GM21786 (cell line): ENCODE data around the gene UCP2.
A peak's percentile ranks its signal among the peaks of the same experiment; 100 is the strongest.
"Not testable (repeated sequence)": the region's sequence is repeated elsewhere in the genome, so short reads cannot be mapped to it uniquely, and the experiment has no call there.

Source experiments
- ATAC-seq: cut with Tn5 transposase; IDR thresholded peaks from one replicate; pipeline ENCODE4 v1.9.1; 2021; ENCODE audit not compliant: unreplicated experiment

Gene UCP2

DNA sequence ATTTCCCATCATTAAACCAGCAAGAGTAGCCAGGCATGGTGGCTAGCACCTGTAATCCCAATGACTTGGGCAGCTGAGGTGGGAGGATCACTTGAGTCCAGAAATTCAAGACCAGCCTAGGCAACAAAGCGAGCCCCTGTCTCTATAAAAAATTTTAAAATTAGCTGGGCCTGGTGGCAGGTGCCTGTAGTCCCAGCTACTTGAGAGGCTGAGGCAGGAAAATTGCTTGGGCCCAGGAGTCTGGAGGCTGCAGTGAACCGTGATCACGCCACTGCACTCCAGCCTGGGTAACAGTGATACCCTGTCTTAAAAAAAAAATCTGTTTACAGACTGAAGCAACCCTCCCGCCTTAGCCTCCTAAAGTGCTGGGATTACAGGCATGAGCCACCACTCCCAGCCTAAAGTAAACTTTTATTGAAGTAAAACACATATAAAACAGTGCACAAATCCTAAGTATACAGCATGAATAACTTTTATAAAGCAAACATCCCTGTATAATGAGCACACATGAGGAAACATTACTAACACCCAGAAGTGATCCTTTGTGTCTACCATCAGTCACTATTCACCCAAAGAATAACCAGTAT lies 13.6 kb upstream of the UCP2 start:
- ATAC-seq, result no peak

DNA sequence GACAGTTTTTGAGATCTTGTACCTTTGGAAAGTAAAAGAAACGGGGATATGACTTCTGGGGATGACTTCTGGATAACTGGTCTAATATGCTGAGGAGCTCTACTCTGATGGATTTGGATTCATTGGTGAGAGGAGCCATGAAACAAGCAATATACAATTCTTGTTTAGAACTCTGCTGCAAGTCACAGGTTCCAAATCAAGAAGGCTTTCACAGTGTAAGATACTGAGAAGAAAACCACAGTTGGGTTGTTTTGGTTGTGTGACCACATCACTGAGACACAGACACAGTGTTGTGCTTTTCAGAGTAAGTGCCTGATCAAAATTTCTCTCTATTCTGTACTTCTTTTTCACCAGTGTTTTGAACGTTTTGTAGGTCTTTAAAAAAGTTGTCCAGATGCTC lies 13.1 kb upstream of the UCP2 start:
- ATAC-seq, result peak; percentile 40

DNA sequence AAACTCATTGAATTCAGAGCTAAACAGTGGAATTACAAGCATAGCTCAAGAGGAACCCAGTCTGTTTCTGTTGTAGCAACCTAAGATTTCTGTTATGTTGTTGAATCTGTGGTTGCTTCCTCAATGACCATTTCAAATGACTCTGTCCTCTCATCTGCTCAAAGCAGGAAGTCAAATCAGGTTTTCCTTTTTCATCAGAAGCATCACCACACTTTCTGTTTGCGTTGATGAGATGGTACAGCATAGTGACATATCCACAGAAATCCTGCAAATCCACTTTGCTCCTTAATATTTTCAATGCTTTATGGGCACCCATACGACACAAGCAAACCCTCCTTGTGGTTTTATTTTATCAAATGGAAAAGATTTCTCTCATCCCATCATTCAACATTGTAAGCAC lies 12.6 kb upstream of the UCP2 start:
- ATAC-seq, result peak; percentile 54

DNA sequence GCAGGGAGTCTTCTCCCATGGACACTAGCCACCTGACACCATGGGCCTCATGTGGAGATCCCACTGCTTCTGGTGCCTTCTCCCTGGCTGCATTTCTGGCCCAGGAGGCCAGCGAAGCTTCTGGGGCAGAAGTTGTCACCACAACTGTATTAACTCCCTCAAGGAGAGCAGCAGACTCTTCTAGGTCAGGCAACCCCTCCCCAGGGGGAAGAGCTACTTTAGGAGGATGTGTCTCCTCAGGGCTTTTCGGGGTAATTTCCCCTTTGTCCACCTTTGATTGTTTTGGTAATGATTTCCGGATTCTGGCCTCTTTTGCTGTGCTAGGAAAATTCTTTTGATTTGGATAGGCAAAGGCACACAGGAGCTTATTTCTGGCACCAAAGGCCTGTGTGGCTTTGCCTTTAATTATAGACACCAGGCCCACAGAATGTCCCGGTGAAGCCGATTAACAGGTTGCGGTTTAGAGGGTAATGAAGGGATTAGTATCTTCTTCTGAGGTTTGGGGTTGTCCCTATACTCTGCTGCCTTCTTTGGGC lies 8.9 kb upstream of the UCP2 start:
- peak; percentile 63 for ATAC-seq

DNA sequence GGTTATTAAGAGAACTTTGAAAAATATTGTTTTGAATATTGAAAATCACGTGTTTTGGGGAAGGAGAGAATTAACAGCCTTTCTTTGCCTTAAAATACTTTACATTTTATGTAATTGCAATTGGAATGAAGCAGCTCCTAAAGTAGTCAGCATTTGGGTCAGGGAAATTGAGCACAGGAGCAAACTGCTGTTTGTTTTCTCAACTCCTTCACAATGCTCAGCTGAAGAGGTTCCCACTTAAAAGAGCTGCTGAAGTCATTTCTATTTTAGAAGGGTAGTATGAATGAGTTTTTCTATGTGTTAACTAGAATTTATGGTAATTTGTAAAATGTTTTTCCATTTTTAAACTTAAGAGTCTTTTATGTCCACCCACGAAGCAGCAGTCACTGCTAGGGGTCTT lies 8.1 kb upstream of the UCP2 start:
- ATAC-seq, result no peak

DNA sequence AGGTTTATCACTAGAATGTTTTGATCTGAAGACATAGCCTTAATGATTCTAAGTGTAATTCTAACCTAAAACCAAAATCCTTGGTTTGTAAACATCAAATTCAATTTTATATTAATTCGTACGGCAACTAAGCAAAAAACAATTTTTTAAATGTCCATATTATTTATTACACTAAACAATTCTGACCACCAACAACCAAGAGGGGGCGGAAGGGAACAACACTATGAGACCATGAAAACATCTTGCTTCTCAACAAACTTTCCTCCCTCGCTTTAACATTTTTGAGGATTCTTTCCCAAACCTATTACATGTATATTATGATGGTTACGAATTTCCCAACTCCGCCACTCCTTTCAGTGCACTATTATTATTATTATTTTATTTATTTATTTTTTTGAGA lies 6.5 kb upstream of the UCP2 start:
- ATAC-seq, result no peak

DNA sequence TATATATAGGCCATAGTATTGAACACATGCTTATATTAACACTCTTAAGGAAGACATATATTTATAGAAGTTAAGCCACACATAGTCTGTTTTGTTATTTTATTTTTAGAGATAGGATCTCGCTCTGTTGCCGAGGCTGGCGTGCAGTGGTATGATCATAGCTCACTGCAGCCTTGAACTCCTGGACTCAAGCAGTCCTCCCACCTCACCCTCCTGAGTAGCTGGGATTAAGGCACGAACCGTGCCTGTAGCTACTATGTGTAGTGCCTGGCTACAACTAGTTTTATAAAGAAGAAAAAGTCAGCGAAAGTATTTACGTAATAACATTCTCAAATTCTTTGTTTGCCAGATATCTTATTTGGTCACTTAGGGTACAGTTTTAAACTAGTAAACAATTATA lies 5.6 kb upstream of the UCP2 start:
- no peak for ATAC-seq

DNA sequence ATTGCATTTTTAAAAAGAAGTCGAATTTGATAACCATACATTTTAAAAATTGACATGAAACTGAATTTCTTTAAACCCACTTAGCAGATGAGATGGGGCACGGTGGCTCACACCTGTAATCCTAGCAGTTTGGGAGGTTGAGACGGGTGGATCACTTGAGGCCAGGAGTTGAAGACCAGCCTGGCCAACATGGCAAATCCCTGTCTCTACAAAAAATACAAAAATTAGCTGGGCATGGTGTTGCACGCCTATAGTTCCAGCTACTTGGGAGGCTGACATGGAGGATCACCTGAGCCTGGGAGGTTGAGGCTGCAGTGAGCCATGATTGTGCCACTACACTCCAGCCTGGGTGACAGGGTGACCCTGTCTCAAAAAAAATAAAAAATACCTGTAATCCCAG lies 3.0 kb upstream of the UCP2 start:
- not testable (repeated sequence) for ATAC-seq

DNA sequence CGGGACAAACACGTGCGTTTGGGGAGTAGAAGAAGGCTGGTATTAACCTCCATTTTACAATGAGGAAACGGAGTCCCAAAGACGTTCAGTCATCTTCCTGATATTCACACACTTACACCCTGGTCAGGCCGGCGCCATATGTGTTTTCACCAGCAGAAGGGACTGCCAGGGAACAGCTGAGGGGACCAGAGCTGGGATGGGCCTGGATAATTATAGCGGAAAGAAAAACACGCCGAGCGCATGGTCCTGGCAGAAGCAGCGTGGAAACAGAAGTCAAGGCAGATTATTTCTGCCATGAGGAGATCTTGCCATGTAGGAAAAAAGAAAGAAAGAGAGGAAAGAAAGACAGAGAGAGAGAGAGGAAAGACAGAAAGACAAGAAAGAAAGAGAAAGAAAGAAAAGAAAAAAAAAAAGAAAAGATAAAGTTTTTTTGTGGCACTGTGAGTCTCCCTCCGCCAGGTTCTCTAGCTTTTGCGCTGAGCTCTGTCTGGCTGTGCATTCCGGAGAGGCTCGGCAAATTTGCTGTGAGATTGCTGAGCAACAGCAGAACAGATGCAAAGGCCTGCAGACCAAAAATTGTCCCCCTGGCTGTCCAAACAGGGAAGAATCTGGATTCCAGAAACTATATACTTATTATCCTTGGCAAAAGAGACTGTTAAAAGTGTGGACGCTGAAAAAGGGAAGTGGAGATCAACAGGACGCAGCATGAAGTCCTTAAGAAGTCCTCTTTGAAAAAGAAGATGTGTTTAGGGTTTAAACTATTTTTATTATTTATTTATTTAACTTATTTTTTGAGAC lies 1.3 kb upstream of the UCP2 start:
- no peak for ATAC-seq

DNA sequence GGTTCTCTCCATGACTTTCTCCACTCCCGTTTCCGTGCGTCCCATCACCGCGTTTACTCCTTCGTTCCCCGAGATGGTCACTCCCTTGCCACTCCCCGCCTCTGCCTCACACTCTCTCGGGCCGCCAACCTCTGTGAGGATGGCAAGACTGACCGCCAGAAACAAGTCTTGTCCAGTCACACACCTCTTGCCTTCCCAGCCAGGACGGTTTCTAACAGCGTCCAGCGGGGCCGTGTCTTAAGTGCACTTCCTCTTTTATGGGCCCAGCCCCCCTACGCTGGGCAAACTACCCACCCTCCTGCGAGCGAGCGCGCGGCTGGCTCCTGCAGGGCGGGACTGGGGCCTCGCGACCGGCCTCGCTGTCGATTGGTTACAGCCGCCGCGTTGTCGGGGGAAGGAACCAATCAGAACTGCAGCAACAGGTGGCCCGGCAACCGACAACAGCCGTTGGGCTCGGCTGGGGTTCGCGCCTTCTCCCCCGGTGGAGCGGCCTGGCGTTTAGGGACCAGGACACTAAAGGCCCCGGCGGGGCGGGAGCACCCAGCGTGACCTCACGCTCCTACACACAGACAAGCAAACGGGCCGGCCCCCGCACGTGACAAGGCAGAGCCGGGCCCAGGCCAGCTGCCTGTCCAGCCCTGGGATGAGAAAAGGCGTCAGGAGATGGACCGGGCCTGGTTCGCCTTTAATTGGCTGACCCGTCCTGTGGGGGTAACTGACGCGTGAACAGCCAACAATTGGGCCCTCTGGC lies 522 bp upstream of the UCP2 start:
- ATAC-seq, result peak; percentile 61

DNA sequence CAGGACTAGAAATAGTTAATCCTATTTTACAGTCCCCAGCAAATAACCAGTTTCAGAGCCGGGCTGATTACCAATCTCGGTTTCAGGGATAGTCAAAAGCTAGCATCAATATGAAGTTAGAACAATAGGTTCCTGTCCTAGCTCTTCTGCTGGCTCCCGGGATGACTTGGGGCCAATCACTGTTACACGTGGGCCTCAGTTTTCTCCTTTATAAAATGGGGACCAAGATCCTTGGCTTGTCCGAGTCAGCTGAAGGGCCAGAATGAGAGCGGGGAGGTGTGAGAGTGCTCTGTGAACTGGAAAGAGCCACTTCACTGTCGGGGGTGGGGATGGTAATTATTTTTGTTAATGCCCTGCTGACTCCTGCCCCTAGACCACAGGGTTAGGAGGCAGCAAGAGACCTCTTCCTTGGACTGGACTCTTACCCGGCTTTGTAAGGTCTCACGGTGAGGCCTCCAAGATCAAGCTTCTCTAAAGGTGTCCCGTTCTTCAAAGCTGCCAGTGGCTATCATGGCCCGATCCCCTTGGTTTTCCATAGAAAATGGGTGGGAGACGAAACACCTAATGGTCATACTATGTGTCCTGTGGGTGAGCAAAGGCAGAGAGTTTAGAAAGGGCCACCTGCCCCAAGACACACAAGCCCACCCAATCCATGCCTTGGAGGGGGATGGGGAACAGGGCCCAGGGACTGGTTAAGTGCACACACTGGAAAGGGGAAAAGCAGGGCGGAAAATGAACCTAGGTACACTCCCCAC lies 1.4 kb downstream of the UCP2 start:
- no peak for ATAC-seq

DNA sequence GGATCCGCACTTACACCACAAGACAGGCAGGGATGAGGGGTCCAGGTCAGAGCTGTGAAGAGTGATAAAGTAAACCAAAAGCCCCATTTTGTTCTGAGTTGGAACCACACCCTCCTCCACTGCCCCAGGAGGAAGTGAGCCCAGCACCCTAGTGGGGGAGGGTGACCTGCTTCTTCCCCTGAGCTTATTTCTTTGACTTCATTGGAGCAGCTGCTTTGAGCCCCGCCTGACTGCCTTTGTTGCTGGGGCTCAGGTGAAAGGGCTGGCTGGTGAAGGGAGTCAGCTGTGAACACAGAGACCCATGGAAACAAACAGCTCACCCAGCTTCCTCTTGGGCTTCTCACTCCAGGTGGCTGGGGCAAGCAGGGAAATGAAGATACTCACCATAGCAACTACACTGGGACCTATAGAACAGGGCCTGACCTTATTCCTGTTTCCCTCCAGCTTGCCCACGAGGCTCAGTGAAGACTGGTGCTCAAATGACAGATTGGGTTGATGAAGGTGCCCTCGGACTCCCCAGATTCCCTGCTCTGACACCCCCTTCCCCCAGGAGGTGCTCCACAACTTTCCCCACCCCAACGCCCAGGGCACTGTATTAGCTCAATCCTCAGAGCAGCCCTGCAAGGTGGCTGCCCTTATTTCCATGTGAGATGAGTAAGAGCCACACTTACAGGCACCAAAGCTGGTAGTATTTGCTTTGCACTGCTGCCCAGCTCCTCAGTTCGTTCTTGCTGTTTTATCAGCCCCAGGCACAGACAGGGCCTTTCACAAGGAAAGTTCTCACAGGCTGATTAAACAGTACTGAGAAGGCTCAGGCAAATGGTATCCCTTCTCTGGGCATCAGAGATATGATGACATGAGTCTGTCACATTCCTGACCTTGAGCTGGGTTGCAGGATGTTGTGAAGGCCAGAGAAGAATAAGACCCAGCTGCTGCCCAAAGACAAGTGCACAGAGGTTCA lies 2.4 kb downstream of the UCP2 start:
- peak; percentile 48 for ATAC-seq

DNA sequence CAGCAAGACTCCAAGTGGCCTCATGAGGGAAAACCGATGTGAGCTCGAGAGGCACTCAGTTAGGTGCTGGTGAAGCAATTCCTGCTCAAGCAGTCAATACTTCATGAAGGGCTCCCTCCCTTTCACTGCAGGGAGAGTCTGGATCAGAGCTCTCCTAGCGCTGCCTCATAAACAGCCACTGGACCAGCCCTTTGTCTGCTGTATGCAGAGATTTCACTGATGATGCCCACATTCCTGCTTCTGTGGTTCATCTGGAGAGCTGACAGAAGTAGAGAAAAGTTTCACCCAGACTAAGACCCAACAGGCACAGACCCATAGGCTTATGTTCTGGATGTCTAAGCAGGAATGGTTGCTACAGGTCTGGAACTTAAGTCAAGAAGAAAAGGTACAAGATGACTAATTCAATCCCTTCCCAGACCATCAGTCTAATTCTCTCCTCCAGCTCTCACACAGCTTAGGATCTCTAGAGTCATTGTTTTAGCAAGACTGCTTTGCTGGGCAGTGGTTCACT lies 4.0 kb downstream of the UCP2 start:
- ATAC-seq, result no peak

DNA sequence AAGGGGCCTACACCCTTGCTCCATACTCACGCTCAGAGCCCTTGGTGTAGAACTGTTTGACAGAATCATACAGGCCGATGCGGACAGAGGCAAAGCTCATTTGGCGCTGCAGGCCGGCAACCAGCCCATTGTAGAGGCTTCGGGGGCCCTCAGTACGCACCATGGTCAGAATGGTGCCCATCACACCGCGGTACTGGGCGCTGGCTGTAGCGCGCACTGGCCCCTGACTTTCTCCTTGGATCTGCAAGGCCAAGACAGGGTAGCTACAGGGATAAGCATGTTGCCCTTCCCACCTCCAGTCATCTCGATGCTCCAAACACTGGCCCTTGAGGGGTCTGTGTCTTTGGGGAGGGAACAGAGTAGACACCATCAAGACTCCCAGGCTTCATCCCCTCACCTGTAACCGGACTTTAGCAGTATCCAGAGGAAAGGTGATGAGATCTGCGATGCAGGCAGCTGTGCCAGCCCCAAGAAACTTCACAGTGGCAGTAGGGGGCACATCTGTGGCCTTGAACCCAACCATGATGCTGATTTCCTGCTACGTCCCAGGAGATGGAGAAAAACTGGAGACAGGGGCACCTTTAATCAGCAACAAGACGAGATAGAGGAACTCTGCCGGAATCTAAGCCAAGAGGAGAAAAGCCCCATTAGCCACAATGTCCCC lies 4.7 kb downstream of the UCP2 start:
- ATAC-seq, result no peak

DNA sequence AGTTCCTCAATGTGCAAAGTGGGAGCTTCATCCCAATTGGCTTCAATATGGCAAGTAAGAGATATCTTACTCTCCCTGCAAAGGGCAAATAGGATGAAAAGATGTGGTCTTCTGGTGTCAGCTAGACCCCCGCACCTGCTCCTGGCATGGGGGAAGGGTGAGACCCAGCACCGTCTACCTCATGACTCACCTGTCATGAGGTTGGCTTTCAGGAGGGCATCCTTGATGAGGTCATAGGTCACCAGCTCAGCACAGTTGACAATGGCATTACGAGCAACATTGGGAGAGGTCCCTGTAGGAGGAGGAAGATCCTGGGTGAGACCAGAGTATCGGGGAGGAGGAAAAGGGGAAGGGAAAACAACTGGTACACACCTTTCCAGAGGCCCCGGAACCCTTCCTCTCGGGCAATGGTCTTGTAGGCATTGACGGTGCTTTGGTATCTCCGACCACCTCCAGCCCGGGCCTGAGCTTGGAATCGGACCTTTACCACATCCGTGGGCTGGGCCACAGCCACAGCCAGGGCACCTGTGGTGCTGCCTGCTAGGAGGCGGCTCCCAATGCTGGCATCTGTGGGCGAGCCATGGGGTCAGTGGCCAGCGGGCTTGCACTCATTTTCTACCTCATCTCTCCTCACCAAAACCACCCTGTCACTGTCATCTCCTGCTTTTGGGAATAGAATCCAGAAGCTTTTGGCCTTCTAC lies 6.0 kb downstream of the UCP2 start:
- no peak for ATAC-seq

DNA sequence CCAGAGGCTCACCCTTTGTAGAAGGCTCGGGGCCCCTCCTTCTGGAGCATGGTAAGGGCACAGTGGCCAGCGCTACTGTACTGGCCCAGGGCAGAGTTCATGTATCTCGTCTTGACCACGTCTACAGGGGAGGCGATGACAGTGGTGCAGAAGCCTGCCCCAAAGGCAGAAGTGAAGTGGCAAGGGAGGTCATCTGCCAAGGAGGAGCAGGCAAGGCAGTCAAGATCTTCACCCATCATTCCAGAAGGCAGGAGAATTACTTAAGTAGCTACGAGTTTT lies 7.2 kb downstream of the UCP2 start:
- no peak for ATAC-seq

DNA sequence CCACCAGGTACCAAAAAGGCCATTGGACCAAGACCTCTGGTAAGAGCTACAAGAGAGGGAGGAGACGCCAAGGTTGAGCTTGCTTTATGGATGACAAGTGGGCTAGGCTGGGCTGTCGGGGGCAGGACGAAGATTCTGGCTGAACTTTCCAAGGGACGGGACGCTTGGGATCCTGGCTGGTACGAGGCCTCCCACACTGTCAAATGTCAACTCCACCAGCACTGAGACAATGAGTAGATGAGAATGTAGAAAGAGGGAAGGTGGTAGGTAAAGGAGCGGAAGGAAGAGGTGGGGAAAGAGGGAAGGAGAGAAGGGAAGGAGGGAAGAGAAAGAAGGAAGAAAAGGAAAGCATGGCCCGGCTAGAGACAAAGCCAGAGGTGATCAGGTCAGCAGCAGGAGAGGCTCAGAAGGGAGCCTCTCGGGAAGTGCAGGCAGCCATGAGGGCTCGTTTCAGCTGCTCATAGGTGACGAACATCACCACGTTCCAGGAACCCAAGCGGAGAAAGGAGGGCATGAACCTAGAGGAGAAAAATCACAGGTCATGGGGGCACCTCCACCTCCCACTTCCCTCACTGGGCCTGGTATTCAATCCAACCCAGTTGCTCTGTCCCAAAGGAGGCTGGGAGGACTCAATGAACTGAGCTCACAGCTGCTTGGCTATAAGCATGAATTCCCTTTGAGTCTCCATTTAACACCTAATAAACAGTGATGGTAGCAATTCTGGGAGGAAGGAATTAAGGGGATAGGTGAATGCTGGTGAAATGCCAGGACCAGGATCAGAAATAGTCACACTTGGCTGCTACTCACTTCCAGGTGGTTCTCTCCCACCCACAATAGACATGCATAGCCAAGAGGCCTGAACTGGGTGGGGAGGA lies 7.8 kb downstream of the UCP2 start:
- ATAC-seq, result no peak
